ENCODE results near the gene AANAT.

AANAT gene

DNA sequence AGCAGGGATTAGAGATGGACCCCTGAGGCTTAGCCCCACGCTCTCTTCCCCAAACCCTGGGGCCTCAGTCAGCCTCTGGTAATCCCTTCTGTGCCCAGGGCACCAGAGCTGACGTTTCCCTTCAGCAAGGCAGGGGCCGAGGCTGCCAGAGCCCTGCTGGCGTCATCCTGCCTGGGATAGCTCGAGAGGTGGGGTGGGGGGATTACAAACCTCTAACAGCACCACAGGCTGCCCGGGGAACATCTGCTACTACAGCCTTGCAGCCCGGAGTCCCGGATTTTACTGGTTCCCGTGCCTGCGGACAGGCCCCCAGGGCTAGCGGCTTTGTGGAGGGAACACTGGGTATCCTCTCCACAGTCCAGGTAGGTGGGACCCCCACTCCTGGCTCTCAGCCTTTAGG lies at the start of gene AANAT:
TSS of gene AANAT (plus strand) at position 238 of the 400 bp plus-strand sequence. CDS start 1,144 bp downstream, outside the sequence.
- DNase-seq (ENCODE audit: low read depth in 2 of 2): no peak

- DNase-seq (ENCODE audit: low read depth in 2 of 2): no peak
Observed at GRCh38 chr17:76419576-76420260, 47.7 kb upstream of the AANAT start.

- DNase-seq (ENCODE audit: low read depth in 2 of 2): no peak
Observed at GRCh38 chr17:76420356-76421043, 46.9 kb upstream of the AANAT start.

GRCh38 chr17:76421044-76421407 lies 46.4 kb upstream of the AANAT start:
- no peak for DNase-seq (ENCODE audit: low read depth in 2 of 2)

- DNase-seq (ENCODE audit: low read depth in 2 of 2): no peak
Observed at GRCh38 chr17:76422406-76422805, 45.0 kb upstream of the AANAT start.

DNA sequence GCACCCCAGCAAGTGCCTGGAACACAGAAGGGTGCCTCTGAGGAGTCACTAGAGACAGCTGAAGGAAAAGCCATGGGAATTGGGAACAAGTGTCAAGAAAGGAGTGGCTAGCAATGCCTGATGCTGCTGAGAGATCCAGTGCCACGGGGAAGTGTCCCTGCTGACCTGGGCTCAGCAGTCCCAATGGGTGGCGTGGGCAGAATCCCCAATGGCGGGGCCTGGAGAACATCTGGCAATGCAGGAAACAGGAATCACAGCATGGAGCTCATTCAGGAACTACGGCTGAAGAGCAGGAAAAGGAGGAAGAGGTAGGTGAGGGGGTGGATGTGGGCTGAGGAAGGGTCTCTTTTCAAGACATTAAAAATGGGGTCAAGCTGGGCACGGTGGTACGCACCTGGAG lies 44.5 kb upstream of the AANAT start:
- no peak for DNase-seq (ENCODE audit: low read depth in 2 of 2)

DNA sequence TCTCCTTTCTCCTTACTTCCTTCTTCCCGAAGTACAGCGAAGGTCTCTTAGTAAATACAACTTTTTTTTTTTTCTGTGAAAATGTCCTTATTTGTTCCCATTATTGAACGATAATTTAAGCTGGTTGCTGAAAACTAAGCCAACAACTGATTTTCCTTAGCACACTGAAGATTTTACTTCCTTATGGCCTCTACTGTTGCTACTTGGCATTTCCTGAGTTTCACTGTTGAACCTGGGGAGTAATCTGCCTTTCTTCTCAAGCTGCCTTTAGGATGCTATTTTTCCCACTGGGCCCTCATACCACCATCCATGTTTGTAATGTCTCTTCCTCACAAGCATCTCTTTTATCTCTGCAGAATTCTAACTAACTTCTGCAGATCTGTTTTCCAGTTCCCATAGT lies 40.5 kb upstream of the AANAT start:
- no peak for DNase-seq (ENCODE audit: low read depth in 2 of 2)

DNA sequence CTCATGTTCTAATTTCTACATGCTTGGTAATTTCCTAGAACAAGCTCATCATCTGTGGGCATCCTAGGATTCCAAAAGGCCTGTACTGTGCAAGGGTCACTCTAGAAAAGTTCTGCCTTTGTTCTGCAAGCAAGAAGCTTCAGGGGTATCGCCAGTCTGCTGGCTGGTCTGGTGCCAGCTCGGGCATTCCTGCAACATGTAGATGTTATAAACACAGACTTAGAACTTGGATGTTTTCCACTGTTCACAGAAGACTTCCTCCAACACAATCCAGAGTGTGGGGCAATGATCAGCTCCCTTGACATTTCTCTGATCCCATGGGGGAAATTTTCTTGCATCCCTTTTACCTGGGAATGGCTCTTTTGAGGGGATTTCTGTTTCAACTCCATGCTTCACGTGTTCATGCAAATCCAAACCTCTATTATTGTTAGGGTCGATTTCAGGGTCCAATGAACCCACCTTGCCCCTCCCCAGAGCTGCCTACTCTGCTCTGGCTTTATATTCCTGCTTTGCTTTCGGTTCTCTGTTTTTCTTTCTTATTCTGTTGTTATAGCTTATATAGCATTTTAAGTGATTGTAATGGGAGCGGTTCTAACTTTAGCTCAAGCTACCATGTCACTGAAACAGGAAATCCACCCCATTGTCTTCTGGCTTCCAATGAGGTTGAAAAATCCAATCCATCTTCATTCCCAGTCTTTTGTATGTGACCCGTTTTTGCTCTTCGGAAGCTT lies 39.7 kb upstream of the AANAT start:
- DNase-seq (ENCODE audit: low read depth in 2 of 2): no peak

- DNase-seq (ENCODE audit: low read depth in 2 of 2): no peak
Observed at GRCh38 chr17:76428511-76428910, 38.9 kb upstream of the AANAT start.

- no peak for DNase-seq (ENCODE audit: low read depth in 2 of 2)
Observed at GRCh38 chr17:76431509-76431908, 35.9 kb upstream of the AANAT start.

DNA sequence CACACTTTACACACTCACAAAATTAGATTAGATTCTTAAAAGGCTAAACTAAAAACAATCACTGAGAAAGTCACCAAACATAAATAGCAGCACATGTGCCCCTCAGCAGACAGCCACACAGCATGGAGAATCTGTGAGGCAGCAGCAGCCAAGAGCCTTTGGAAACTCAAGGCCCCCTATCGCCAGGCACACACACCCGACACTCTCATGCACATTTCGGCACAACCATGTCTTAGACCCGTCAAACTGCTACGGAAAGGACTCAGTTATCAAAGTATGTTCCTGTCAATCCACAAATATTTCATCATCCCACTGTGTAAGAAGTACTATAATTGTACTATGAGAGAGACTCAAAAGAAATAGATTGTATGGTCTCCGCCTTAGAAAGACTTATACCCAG lies 35.4 kb upstream of the AANAT start:
- no peak for DNase-seq (ENCODE audit: low read depth in 2 of 2)

GRCh38 chr17:76432712-76433336 lies 34.6 kb upstream of the AANAT start:
- no peak for DNase-seq (ENCODE audit: low read depth in 2 of 2)

- no peak for DNase-seq (ENCODE audit: low read depth in 2 of 2)
Observed at GRCh38 chr17:76433693-76434092, 33.7 kb upstream of the AANAT start.

GRCh38 chr17:76434870-76435269 lies 32.5 kb upstream of the AANAT start:
- no peak for DNase-seq (ENCODE audit: low read depth in 2 of 2)

GRCh38 chr17:76435751-76436150 lies 31.7 kb upstream of the AANAT start:
- DNase-seq (ENCODE audit: low read depth in 2 of 2): no peak

GRCh38 chr17:76437467-76438402 lies 29.7 kb upstream of the AANAT start:
- no peak for DNase-seq (ENCODE audit: low read depth in 2 of 2)

DNA sequence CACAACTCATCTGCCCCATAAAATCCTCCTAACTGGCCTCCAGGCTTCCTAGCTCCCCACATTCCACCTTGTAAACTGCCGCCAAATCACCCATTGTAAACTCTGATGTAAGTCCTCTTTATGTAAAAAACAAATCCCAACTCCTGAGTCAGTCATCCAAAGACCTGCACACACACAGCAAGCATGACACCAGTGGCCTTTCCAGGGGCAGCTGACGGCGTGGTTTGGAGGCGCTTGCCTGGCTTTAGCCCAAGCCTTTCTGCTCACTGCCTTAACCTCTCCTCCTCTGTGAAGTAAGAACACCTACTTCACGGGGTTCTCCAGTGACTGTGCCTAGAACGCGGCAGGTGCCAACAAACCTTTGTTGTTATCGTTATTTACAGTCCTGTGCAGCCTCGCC lies 28.5 kb upstream of the AANAT start:
- no peak for DNase-seq (ENCODE audit: low read depth in 2 of 2)

DNA sequence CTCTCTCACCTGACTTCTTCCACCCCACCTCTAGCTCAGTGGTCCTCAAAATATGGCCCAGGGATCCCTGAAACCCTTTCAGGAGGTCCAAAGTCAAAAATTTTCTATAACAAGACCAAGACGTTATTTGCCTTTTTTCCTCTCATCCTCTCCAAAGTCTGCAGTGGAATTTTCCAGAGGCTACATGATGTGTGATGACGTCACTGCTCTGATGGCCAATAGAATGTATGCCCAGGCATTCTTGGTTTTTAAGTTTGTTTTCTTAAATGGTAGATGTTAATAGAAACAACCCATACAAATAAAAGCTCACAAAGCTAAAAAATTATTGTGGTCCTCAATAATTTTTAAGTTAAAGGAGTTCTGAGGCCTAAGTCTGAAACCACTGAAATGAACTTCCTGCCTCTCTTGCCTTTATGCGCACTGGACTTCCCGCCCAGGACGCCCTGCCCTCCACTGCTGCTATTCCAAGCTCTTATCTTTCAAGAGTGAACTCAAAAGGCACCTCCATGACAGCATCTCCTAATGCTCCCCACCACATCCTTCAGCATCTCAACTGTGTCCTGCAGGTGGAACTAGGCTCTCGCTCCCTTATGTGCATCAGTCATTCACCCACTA lies 28.0 kb upstream of the AANAT start:
- no peak for DNase-seq (ENCODE audit: low read depth in 2 of 2)

- DNase-seq (ENCODE audit: low read depth in 2 of 2): no peak
Observed at GRCh38 chr17:76440751-76441362, 26.5 kb upstream of the AANAT start.

GRCh38 chr17:76441686-76442340 lies 25.6 kb upstream of the AANAT start:
- no peak for DNase-seq (ENCODE audit: low read depth in 2 of 2)
